Neural cell (in vitro differentiated cells): ENCODE data around the gene IGFBPL1.

Experiments
- CTCF ChIP-seq: fragments of 450-650 bp; IDR thresholded peaks from 2 replicates; pipeline ENCODE4 v1.5.1; 2014; ENCODE audit warnings: antibody characterized with exemption, mild to moderate bottlenecking, moderate library complexity; ENCODE audit not compliant: poor library complexity, severe bottlenecking
- EP300 ChIP-seq: fragments of 450-650 bp; conservative IDR thresholded peaks from 2 replicates; pipeline ENCODE4 v1.6.1; 2014; ENCODE audit warnings: antibody characterized with exemption, mild to moderate bottlenecking, moderate library complexity; ENCODE audit not compliant: poor library complexity, severe bottlenecking
- EZH2 ChIP-seq: fragments of 200-600, 300-800 bp; shearing (Covaris generic), sonication (generic); IDR thresholded peaks from 2 replicates; pipeline ENCODE4 v1.6.1; 2014; ENCODE audit warnings: antibody characterized with exemption, low read length, borderline replicate concordance, mild to moderate bottlenecking; ENCODE audit not compliant: insufficient read depth, poor library complexity, severe bottlenecking
- MXI1 ChIP-seq: fragments of 450-650 bp; conservative IDR thresholded peaks from 2 replicates; pipeline ENCODE4 v1.6.1; 2014; ENCODE audit warnings: antibody characterized with exemption, mild to moderate bottlenecking; ENCODE audit not compliant: poor library complexity, severe bottlenecking
- POLR2AphosphoS5 ChIP-seq: IDR thresholded peaks from 2 replicates; pipeline ENCODE4 v1.6.1; 2012
- REST ChIP-seq: IDR thresholded peaks from 2 replicates; pipeline ENCODE4 v1.6.1; 2012; ENCODE audit warnings: borderline replicate concordance
- SMC3 ChIP-seq: fragments of 450-650 bp; conservative IDR thresholded peaks from 2 replicates; pipeline ENCODE4 v1.6.1; 2014; ENCODE audit warnings: antibody characterized with exemption, mild to moderate bottlenecking, moderate library complexity; ENCODE audit not compliant: poor library complexity
- TAF1 ChIP-seq: IDR thresholded peaks from 2 replicates; pipeline ENCODE4 v1.6.1; 2012; ENCODE audit warnings: low read depth

GRCh38 chr9:38414040-38414723 lies 10.1 kb downstream of the IGFBPL1 start:
- TF ChIP-seq SMC3 (no peak), CTCF (no peak), POLR2AphosphoS5 (no peak), REST (no peak), EZH2 (no peak), EP300 (no peak), TAF1 (no peak), MXI1 (no peak)
